CMK (cell line): Measurements from ENCODE around the gene TRPC6.

Experiments
- DNase-seq: peaks from one replicate; pipeline ENCODE4 v3.0.0-alpha.2; 2010; ENCODE audit warnings: low read depth

Gene TRPC6

DNA sequence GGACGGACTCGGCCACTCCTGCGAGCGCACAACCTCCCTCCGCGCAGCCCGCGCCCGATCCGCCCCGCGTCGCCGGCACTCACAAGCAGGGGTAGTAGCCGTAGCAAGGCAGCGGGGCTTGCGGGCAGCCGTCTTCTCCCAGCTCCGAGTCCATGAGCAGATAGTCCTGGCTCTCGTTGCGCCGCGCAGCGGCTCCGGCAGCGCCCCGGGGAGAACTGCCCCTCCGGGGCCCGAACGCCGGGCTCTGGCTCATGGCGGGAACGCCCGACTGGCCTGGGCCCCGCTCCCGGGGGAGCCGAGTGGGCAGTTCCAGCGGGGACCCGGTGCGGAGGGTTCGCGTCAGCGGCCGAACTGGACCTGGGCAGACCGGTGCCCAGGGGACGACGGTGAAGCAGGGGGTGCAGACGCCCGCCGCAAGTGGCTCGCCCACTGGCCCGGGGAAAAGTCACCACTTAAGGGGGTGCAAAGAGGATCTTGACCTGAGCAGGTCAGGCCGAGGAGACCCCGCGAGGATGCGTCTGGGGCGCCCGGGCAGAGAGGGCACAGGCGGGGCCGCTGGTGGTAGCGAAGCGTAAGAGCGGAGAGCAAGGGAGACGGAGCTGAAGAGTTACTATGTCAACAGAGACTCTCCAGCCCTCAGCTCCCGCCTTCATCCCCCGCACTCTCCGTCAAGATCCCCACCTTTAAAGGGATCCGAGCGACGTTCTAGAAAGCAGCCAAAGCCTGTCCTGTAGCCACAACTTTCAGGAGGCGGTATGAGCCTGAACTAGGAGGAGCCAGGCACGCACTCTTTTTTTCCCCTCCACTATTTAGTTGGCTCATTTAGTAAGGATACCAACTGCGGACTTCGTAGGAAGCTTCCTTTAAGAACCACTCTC, at the start of gene TRPC6:
TSS of gene TRPC6 (minus strand) at position 757 of the 878 bp plus-strand sequence. CDS start at position 253, 504 bp downstream.
- DNase-seq: no peak

DNA sequence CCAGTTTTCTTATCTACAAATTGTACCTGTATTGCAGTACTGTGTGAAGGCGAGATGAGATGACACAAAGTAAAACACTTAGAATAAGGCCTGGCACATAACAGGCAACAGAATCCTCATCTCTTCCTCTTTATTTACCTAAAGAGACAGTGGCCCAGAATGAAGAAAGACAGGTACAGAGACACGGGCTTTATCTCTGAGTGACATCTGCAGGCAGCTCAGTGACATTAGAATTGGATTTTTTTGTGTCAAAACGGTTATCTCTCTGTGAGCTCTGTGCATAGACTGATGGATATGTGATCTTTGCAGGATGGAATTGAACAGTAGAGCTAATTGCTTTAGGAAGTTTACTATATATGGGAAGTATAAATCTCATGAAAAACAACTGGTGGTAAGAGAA, 36.2 kb upstream of the TRPC6 start:
- no peak for DNase-seq

- no peak for DNase-seq
Observed at GRCh38 chr11:101618709-101619108, 34.9 kb upstream of the TRPC6 start.

GRCh38 chr11:101617735-101618332, 34.0 kb upstream of the TRPC6 start:
- DNase-seq: no peak

DNA sequence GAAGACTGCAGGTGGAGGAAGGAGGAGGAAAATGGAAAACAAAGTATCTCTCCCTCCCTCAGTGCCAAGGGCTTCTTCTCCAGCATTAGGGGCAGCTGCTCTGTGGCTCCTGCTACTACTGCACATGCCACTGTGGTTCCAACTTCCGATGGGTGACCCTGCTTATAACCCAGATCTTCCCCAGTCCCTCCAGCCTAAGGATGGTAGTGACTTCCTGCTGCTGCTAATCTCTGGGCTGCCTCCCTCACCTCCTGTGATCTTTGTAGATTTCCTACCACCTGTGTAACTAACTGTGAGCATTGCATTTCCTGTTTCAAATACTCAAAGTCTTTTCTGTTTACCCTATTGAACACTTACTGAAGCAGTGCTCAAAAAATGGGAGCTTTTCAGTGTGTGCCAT, 28.7 kb upstream of the TRPC6 start:
- no peak for DNase-seq

GRCh38 chr11:101600924-101601323, 17.1 kb upstream of the TRPC6 start:
- DNase-seq: no peak

DNA sequence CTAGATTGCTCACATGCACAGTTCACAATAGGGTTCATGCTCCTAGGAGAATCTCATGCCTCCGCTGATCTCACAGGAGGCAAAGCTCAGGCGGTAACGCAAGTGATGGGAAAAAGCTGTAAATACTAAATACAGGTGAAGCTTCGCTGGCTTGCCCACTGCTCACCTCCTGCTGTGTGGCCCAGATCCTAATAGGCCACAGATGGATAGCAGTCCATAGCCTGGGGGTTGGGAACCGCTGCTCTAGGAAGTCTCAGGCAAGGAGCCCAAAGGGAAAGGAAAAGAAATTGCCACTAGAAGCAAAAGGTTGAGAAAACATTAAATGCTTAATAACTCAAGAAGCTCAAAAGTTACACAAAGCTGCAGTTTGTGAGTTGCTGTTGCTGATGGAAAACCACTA, 3.2 kb upstream of the TRPC6 start:
- no peak for DNase-seq

- DNase-seq: no peak
Observed at GRCh38 chr11:101584655-101585054, 848 bp upstream of the TRPC6 start.

- no peak for DNase-seq
Observed at GRCh38 chr11:101584129-101584515, 315 bp upstream of the TRPC6 start.

DNA sequence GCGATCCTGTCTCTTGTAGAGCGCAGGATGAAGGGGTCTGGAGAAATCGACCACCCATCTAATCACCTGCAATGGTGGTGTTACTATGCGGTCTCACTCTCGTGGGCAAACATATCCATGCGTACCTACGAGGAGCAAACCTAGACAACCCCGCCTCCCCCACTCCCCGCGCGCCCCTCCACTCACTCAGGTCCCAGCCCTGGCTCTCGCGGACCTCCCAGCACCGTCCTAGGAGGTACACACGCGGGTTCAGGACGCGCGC, 887 bp downstream of the TRPC6 start:
- no peak for DNase-seq

DNA sequence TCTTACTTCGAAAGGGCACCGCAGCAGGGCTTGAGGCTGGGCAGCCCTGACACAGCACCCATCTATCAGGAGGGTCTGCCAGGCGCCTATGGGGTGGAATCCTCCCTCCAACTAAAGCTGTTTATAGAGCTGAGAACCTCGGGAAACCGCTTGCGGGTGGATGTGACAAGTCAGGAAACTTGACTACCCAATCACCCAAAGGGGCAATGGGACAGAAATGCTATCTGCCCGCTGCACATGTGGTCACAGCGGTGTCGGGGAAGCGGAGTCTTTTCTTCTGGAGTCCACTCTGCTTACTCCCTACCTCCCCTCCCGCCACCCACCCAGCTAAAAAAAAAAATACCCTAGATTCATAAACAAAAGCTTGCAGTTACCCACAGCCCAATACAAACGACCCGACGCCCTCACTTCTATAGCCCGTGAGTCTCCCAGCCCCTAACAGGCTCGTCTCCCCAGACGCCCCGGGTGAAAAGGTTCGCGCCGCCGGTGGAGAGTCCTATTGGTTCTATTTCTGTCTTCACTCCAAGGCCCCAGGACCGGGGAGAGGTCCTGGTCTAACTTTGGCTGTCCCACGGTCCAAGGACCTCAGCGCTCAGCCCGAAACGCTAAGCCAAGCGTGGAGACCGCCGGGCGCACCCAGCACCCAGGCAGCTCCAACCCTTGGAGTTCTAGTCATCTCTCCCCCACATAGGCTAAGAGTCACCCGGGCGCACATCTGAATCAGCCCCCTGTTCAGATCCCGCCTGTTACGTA, 1.4 kb downstream of the TRPC6 start:
- peak; percentile 89 for DNase-seq

- no peak for DNase-seq
Observed at GRCh38 chr11:101577461-101577860, 6.3 kb downstream of the TRPC6 start.

DNA sequence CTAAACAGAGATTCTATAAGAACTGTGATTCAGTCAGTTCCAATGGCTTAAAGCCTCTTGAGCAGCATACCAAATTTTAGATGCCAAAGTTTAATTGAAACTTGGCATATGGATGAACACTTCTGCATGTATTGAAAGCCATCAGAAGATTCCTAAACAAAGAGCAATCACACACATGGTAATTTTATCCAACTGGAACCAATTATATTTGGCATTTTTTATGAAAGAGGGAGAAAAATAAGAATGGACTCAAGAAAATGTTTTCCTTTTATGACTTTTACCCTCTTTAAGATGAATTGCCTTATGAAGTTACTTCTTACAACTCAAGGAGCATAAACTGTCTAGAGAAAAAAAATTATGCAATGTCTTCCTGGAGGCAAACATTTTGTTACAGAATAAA, 7.4 kb downstream of the TRPC6 start:
- no peak for DNase-seq

GRCh38 chr11:101574886-101575285, 8.9 kb downstream of the TRPC6 start:
- no peak for DNase-seq

GRCh38 chr11:101567071-101567470, 16.7 kb downstream of the TRPC6 start:
- DNase-seq: no peak

GRCh38 chr11:101566626-101567025, 17.2 kb downstream of the TRPC6 start:
- no peak for DNase-seq

- DNase-seq: no peak
Observed at GRCh38 chr11:101563166-101563565, 20.6 kb downstream of the TRPC6 start.

GRCh38 chr11:101555366-101555765, 28.4 kb downstream of the TRPC6 start:
- no peak for DNase-seq

GRCh38 chr11:101553891-101554292, 29.9 kb downstream of the TRPC6 start:
- DNase-seq: no peak

GRCh38 chr11:101552888-101553287, 30.9 kb downstream of the TRPC6 start:
- DNase-seq: no peak

DNA sequence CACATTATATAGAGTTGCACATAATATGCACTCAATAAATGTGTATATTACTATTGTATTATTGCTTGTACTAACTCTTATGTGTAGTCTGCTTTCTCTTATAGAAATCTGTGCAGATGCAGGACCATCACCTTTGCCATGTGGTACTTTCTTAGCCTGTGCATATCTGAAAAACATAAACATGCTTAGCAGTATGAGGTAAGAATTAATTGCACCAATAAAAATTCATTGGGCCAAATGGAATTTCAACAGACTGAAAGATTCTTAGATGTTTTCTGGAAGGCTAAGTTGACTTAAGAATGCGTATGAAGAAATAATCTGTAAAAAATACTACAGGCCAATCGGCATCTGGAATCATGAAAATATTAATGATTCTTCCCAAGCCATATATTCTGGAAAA, 55.3 kb downstream of the TRPC6 start:
- DNase-seq: no peak

- no peak for DNase-seq
Observed at GRCh38 chr11:101523634-101524260, 60.1 kb downstream of the TRPC6 start.

DNA sequence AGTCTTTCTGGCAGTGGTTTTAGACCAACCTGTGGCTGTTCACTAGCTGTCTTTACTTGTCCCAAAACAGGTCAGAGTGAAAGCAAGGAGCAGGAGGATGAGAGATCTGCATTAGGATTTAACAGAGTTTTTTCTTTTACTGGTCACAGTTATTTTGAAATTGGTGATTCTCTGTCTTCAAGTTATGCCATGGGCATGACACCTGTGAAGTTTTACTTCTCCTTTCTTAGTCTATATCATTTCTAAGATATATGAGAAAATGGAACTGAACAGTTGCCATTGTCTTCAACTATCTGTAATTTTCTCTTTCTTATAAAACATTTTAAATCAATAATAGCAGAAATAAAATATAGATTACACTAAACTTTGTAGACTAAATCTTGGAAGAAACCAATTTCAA, 60.6 kb downstream of the TRPC6 start:
- DNase-seq: no peak
